PC-9 (cell line): ENCODE results near the gene RAB10. TPM values are rescaled to one million over a fixed set of nuclear protein-coding genes. Genes with fewer than 3 reads are reported as not detected.
A peak's percentile ranks its signal among the peaks of the same experiment; 100 is the strongest.

Experiments used
- BruUV-seq: library from RNA; stranded (reverse); fragments of 400-500 nt; replicated peaks from 2 replicates; lab custom pipeline; 2021; lab: Mats Ljungman, UMichigan
- CTCF ChIA-PET: fragments of 300-600 bp; sonication (Branson Sonifier 250); formaldehyde crosslinking; loops from one replicate; lab custom pipeline; 2022; ENCODE audit warnings: antibody characterized with exemption; lab: Charles Lee
- POLR2A ChIA-PET: fragments of 300-600 bp; sonication (Branson Sonifier 250); formaldehyde crosslinking; loops from one replicate; lab custom pipeline; 2022; ENCODE audit warnings: antibody characterized with exemption; ENCODE audit not compliant: unreplicated experiment; lab: Charles Lee
- DNase-seq, 2 experiments: peaks; one replicate each; pipeline versions ENCODE4 v3.0.0 to v3.0.0-alpha.2; 2015 to 2022; ENCODE audit warnings: mixed read lengths in 1 of 2
- H2AFZ ChIP-seq: fragments of 200-600 bp; sonication (generic); 2 replicates; pipeline ENCODE4 v1.8.1; 2017; ENCODE audit warnings: antibody characterized with exemption
- H3F3A ChIP-seq: fragments of 200-600 bp; sonication (generic); 2 replicates; pipeline ENCODE4 v1.8.1; 2017; ENCODE audit warnings: antibody characterized with exemption, mild to moderate bottlenecking, low read depth; ENCODE audit not compliant: insufficient read depth
- H3K27ac ChIP-seq: fragments of 200-600 bp; sonication (generic); 2 replicates; pipeline ENCODE4 v1.6.1; 2016; ENCODE audit warnings: mixed run types
- H3K27me3 ChIP-seq: fragments of 200-600 bp; sonication (generic); 2 replicates; pipeline ENCODE4 v1.6.1; 2016; ENCODE audit warnings: low read depth, mixed run types; ENCODE audit not compliant: insufficient read depth
- H3K36me3 ChIP-seq: fragments of 200-600 bp; sonication (generic); 2 replicates; pipeline ENCODE4 v1.6.1; 2016; ENCODE audit warnings: low read depth, mixed run types
- H3K4me1 ChIP-seq: fragments of 200-600 bp; sonication (generic); replicated peaks from 2 replicates; pipeline ENCODE4 v1.6.1; 2016; ENCODE audit warnings: mixed run types; ENCODE audit not compliant: insufficient read depth
- H3K4me2 ChIP-seq: fragments of 200-600 bp; sonication (generic); 2 replicates; pipeline ENCODE4 v1.6.1; 2017; ENCODE audit warnings: mixed run types
- H3K4me3 ChIP-seq: fragments of 200-600 bp; sonication (generic); 2 replicates; pipeline ENCODE4 v1.6.1; 2016; ENCODE audit warnings: mixed run types
- H3K79me2 ChIP-seq: fragments of 200-600 bp; sonication (generic); 2 replicates; pipeline ENCODE4 v1.6.1; 2017; ENCODE audit warnings: low read depth, mixed run types
- H3K9me2 ChIP-seq: fragments of 200-600 bp; sonication (generic); 2 replicates; pipeline ENCODE4 v1.8.1; 2017; ENCODE audit warnings: mild to moderate bottlenecking; ENCODE audit not compliant: insufficient read depth
- H3K9me3 ChIP-seq: fragments of 200-600 bp; sonication (generic); 2 replicates; pipeline ENCODE4 v1.8.1; 2016; ENCODE audit warnings: low read depth; ENCODE audit not compliant: insufficient read depth
- H4K20me1 ChIP-seq: fragments of 200-600 bp; sonication (generic); 2 replicates; pipeline ENCODE4 v1.8.1; 2017; ENCODE audit not compliant: insufficient read depth
- CTCF ChIP-seq: fragments of 200-600 bp; sonication (generic); conservative IDR thresholded peaks from 2 replicates; pipeline ENCODE4 v1.6.1; 2017; ENCODE audit warnings: mixed run types, antibody characterized with exemption, mild to moderate bottlenecking, moderate library complexity
- EZH2 ChIP-seq: fragments of 200-600 bp; sonication (generic); IDR thresholded peaks from 2 replicates; pipeline ENCODE4 v1.8.0; 2017; ENCODE audit warnings: antibody characterized with exemption, low read depth
- intact Hi-C: fragments of 100-400 bp; cut with micrococcal nuclease; formaldehyde crosslinking; loops from one replicate; pipeline ENCODE4 v1.10.0; 2022; ENCODE audit not compliant: unreplicated experiment
- total RNA-seq: library from RNA; stranded (reverse); gene quantifications from 2 replicates; pipeline ENCODE4 v1.2.3, GENCODE V29; 2021

RAB10 gene
- total RNA-seq, 1 experiment from 2014 or later: 171 TPM

- BruUV-seq: no TSS peak
- H4K20me1 ChIP-seq: peaks cover 10% of the 10 kb centered on the region; the same call in 1 of the 2 replicates
- H2AFZ ChIP-seq: no peak overlapping the region
- no peak for TF ChIP-seq EZH2
- TF ChIP-seq CTCF: no peak
- H3K4me2 ChIP-seq: peak overlapping the region; percentile 57
- H3F3A ChIP-seq: peaks cover 47% of the 10 kb centered on the region
- CTCF ChIA-PET: no interaction called here
- H3K9me3 ChIP-seq: no peaks in the 10 kb centered on the region
- H3K4me3 ChIP-seq: no peak overlapping the region
- no peaks in the 10 kb centered on the region for H3K27me3 ChIP-seq
- DNase-seq: no peak
- peaks cover 24% of the 10 kb centered on the region; the same call in 1 of the 2 replicates for H3K36me3 ChIP-seq
- peaks cover 100% of the 10 kb centered on the region for H3K79me2 ChIP-seq
- intact Hi-C loops: no loop called here
- H3K9me2 ChIP-seq: no peaks in the 10 kb centered on the region
- H3K27ac ChIP-seq: peak overlapping the region; percentile 84
- peaks cover 24% of the 10 kb centered on the region for H3K4me1 ChIP-seq
- POLR2A ChIA-PET: no interaction called here
Observed at GRCh38 chr2:26067980-26068507, 34.2 kb downstream of the RAB10 start.

- Histone ChIP-seq H3K9me3 (no peaks in the 10 kb centered on the region), H3K4me1 (peaks cover 24% of the 10 kb centered on the region), H3K27ac (peak overlapping the region; percentile 84), H3K36me3 (peaks cover 24% of the 10 kb centered on the region; the same call in 1 of the 2 replicates), H3K79me2 (peaks cover 100% of the 10 kb centered on the region), H3K4me3 (no peak overlapping the region), H3K27me3 (no peaks in the 10 kb centered on the region), H2AFZ (no peak overlapping the region), H3K9me2 (no peaks in the 10 kb centered on the region), H3K4me2 (peak overlapping the region; percentile 57), H4K20me1 (peaks cover 17% of the 10 kb centered on the region; the same call in 1 of the 2 replicates), H3F3A (peaks cover 54% of the 10 kb centered on the region)
- peak; percentile 17 to 83 for DNase-seq
- intact Hi-C loops: no loop called here
- TF ChIP-seq CTCF (no peak), EZH2 (no peak)
- ChIA-PET POLR2A (interaction anchor here (0.7 kb wide), 1 partner anchor 733 kb away, joined by 4 read pairs; no protein-coding TSS in a partner anchor), CTCF (interaction anchor here (0.5 kb wide), 1 partner anchor 71 kb away, joined by 3 read pairs; no protein-coding TSS in a partner anchor)
- BruUV-seq: no TSS peak
Observed at GRCh38 chr2:26068602-26069298, 34.9 kb downstream of the RAB10 start.

GRCh38 chr2:26070730-26071129 lies 36.8 kb downstream of the RAB10 start:
- no TSS peak for BruUV-seq

More at GRCh38 chr2:26070730-26071129, 36.8 kb downstream of the RAB10 start:
- peaks cover 19% of the 10 kb centered on the region; the same call in 1 of the 2 replicates for H3K36me3 ChIP-seq
- no peaks in the 10 kb centered on the region for H3K27me3 ChIP-seq
- H3K79me2 ChIP-seq: peaks cover 98% of the 10 kb centered on the region
- H3K9me2 ChIP-seq: no peaks in the 10 kb centered on the region
- intact Hi-C loops: no loop called here
- ChIA-PET POLR2A (no interaction called here), CTCF (no interaction called here)
- H3K4me2 ChIP-seq: no peak overlapping the region
- no peak for DNase-seq
- no peak overlapping the region for H3K4me3 ChIP-seq
- H3K27ac ChIP-seq: no peak overlapping the region
- H3K4me1 ChIP-seq: peaks cover 38% of the 10 kb centered on the region
- no peak overlapping the region for H2AFZ ChIP-seq
- peaks cover 65% of the 10 kb centered on the region for H3F3A ChIP-seq
- no peaks in the 10 kb centered on the region for H3K9me3 ChIP-seq
- H4K20me1 ChIP-seq: peaks cover 34% of the 10 kb centered on the region
- TF ChIP-seq CTCF: no peak
- TF ChIP-seq EZH2: no peak
